Measurements from ENCODE around the gene ADARB2. TPM values are rescaled to one million over a fixed set of nuclear protein-coding genes. Genes with fewer than 3 reads are reported as not detected.

The ADARB2 gene
- polyA plus RNA-seq, 3 donors = not detected

DNA sequence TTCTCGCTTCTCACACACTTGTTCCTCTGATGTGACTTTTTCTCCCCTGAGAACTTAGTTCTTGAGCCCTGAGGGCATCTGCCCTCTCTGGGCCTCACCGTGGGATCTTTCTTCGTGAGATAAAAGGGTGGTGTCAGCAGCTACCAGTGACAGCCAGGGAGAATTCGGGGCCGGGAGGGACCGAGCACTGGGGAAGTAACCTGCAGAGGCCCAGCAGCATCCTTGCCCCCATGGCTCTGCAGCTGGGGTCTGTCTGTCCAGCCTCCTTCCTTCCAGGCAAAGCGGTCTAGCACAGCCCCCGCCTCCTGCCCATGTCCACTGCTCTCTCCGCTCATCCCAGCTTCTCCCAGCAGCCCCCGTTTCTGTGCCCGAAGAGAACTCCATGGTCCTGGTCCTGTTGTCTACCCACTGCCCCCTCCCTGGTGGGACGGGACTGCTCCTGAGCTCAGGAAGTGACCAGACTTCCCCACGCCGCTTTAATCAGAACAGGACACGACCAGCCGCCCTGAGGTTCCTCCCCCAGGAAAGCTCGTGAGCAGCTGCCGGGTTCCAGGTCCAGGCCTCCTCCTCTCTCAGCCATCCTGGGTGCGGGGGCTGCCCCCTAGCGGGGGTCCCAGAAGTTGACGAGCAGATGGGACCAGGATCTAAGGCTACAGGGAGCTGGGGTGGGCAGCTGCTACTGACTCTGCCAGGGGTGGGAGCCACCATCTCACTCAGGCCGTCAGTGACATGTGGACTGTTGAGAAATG, 493.7 kb downstream of the ADARB2 start:
- WGBS (ENCODE audit: insufficient coverage) = 67% methylated on average over 17 of the region's 22 CpGs
- Histone ChIP-seq H3K9me3 (replicated peaks in 1 of 2; ENCODE audit: control insufficient read depth in 1 of 2, insufficient read depth in 1 of 2, low read length in 2 of 2) (peaks cover 0 to 8% of the 10 kb centered on the region in 2 donors), H4K20me1 (ENCODE audit: insufficient read depth, low read length) (no peaks in the 10 kb centered on the region), H3K27ac (ENCODE audit: low read depth in 1 of 2, low read length in 2 of 2) (no peak overlapping the region), H3K79me2 (ENCODE audit: insufficient read depth, low read length) (no peaks in the 10 kb centered on the region), H2AFZ (ENCODE audit: insufficient read depth, low read depth, low read length, poor library complexity, severe bottlenecking) (no peak overlapping the region), H3K9ac (ENCODE audit: insufficient read depth, low read length, poor library complexity, severe bottlenecking) (no peak overlapping the region), H3K27me3 (ENCODE audit: control insufficient read depth in 2 of 2, insufficient read depth in 2 of 2, low read length in 2 of 2) (peaks cover 0 to 6% of the 10 kb centered on the region in 2 donors), H3K36me3 (replicated peaks in 1 of 2; ENCODE audit: control insufficient read depth in 1 of 2, insufficient read depth in 2 of 2, low read length in 2 of 2) (no peaks in the 10 kb centered on the region), H3K4me3 (replicated peaks in 1 of 3; ENCODE audit: low read depth in 2 of 3, low read length in 3 of 3) (no peak overlapping the region), H3K4me2 (replicated peaks; ENCODE audit: extremely low read depth, low read length, poor library complexity, severe bottlenecking) (no peak overlapping the region), H3K4me1 (ENCODE audit: control insufficient read depth in 1 of 2, insufficient read depth in 2 of 2, low read length in 2 of 2) (no peaks in the 10 kb centered on the region)
- H3K4me1 Mint-ChIP-seq = peaks cover 4% of the 10 kb centered on the region
- TF ChIP-seq, protein P1, sequence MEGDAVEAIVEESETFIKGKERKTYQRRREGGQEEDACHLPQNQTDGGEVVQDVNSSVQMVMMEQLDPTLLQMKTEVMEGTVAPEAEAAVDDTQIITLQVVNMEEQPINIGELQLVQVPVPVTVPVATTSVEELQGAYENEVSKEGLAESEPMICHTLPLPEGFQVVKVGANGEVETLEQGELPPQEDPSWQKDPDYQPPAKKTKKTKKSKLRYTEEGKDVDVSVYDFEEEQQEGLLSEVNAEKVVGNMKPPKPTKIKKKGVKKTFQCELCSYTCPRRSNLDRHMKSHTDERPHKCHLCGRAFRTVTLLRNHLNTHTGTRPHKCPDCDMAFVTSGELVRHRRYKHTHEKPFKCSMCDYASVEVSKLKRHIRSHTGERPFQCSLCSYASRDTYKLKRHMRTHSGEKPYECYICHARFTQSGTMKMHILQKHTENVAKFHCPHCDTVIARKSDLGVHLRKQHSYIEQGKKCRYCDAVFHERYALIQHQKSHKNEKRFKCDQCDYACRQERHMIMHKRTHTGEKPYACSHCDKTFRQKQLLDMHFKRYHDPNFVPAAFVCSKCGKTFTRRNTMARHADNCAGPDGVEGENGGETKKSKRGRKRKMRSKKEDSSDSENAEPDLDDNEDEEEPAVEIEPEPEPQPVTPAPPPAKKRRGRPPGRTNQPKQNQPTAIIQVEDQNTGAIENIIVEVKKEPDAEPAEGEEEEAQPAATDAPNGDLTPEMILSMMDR (IDR thresholded peaks at IDR 0.05) = no peak
- H3K27me3 Mint-ChIP-seq (ENCODE audit: low read depth in 3 of 3) = peaks cover 20 to 32% (median 29%) of the 10 kb centered on the region in 3 donors
- intact Hi-C loops (cut with micrococcal nuclease) = no loop called here
- H3K36me3 Mint-ChIP-seq = no peaks in the 10 kb centered on the region
- H3K27ac Mint-ChIP-seq = no peak overlapping the region
- no peak overlapping the region for H3K4me3 Mint-ChIP-seq
- H3K9me3 Mint-ChIP-seq = peaks cover 0 to 11% (median 3%) of the 10 kb centered on the region in 7 donors
- no peak for DNase-seq

DNA sequence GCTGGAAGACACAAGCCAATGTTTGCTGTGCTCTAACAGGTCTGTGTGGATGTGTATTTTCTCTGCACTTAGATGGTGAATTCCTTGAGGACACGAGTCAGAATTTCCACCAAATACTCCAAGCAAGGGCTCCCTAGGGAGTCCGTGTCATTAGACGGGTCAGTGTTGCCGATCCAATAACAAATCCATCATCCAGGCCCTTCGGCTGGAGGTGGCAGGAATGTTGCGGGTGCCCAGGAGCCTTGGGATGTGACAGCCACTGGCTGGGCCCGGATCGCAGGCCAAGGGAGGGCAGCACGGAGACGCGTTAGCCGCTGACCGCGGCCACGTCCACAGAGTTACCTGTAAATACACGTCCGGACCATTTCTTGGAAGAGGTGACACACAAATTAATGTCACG, 494.4 kb downstream of the ADARB2 start:
- Histone ChIP-seq H3K4me3 (replicated peaks in 1 of 3; ENCODE audit: low read depth in 2 of 3, low read length in 3 of 3) (no peak overlapping the region), H3K79me2 (ENCODE audit: insufficient read depth, low read length) (no peaks in the 10 kb centered on the region), H3K4me2 (replicated peaks; ENCODE audit: extremely low read depth, low read length, poor library complexity, severe bottlenecking) (no peak overlapping the region), H2AFZ (ENCODE audit: insufficient read depth, low read depth, low read length, poor library complexity, severe bottlenecking) (no peak overlapping the region), H3K9me3 (replicated peaks in 1 of 2; ENCODE audit: control insufficient read depth in 1 of 2, insufficient read depth in 1 of 2, low read length in 2 of 2) (peaks cover 0 to 8% of the 10 kb centered on the region in 2 donors), H3K36me3 (replicated peaks in 1 of 2; ENCODE audit: control insufficient read depth in 1 of 2, insufficient read depth in 2 of 2, low read length in 2 of 2) (no peaks in the 10 kb centered on the region), H3K9ac (ENCODE audit: insufficient read depth, low read length, poor library complexity, severe bottlenecking) (no peak overlapping the region), H4K20me1 (ENCODE audit: insufficient read depth, low read length) (no peaks in the 10 kb centered on the region), H3K27me3 (ENCODE audit: control insufficient read depth in 2 of 2, insufficient read depth in 2 of 2, low read length in 2 of 2) (peaks cover 0 to 6% of the 10 kb centered on the region in 2 donors), H3K27ac (ENCODE audit: low read depth in 1 of 2, low read length in 2 of 2) (no peak overlapping the region), H3K4me1 (ENCODE audit: control insufficient read depth in 1 of 2, insufficient read depth in 2 of 2, low read length in 2 of 2) (no peaks in the 10 kb centered on the region)
- WGBS (ENCODE audit: insufficient coverage) = 98% methylated on average over 17 of the region's 18 CpGs
- H3K27ac Mint-ChIP-seq = no peak overlapping the region
- peaks cover 0 to 10% (median 3%) of the 10 kb centered on the region in 7 donors for H3K9me3 Mint-ChIP-seq
- peaks cover 14 to 27% (median 26%) of the 10 kb centered on the region in 3 donors for H3K27me3 Mint-ChIP-seq (ENCODE audit: low read depth in 3 of 3)
- intact Hi-C loops (cut with micrococcal nuclease) = no loop called here
- no peak overlapping the region for H3K4me3 Mint-ChIP-seq
- H3K4me1 Mint-ChIP-seq = peaks cover 1% of the 10 kb centered on the region
- no peaks in the 10 kb centered on the region for H3K36me3 Mint-ChIP-seq
- TF ChIP-seq, protein P1 (IDR thresholded peaks at IDR 0.05) = no peak
- DNase-seq = no peak
